Smooth muscle cell (in vitro differentiated cells): ENCODE measurements around the gene SKP2. TPM values are rescaled to one million over a fixed set of nuclear protein-coding genes. Genes with fewer than 3 reads are reported as not detected.

ENCODE experiments used
- DNase-seq: peaks from one replicate; lab custom pipeline; 2025; ENCODE audit not compliant: unreplicated experiment; lab: John Stamatoyannopoulos, UW
- H2AFZ ChIP-seq: fragments of 200-600 bp; sonication (generic); 2 replicates; pipeline ENCODE4 v1.6.0; 2016; ENCODE audit warnings: antibody characterized with exemption, low read depth, mild to moderate bottlenecking
- H3F3A ChIP-seq: fragments of 200-600 bp; sonication (generic); 2 replicates; pipeline ENCODE4 v1.6.0; 2017; ENCODE audit warnings: antibody characterized with exemption, low read depth
- H3K27ac ChIP-seq: fragments of 200-600 bp; sonication (generic); 2 replicates; pipeline ENCODE4 v1.5.1; 2016; ENCODE audit warnings: low read depth, mild to moderate bottlenecking
- H3K27me3 ChIP-seq: fragments of 200-600 bp; sonication (generic); 2 replicates; pipeline ENCODE4 v1.6.1; 2016; ENCODE audit warnings: low read depth, mild to moderate bottlenecking
- H3K36me3 ChIP-seq: fragments of 200-600 bp; sonication (generic); 2 replicates; pipeline ENCODE4 v1.5.1; 2016; ENCODE audit warnings: low read depth
- H3K4me1 ChIP-seq: fragments of 200-600 bp; sonication (generic); 2 replicates; pipeline ENCODE4 v1.5.1; 2016; ENCODE audit warnings: low read depth
- H3K4me2 ChIP-seq: fragments of 200-600 bp; sonication (generic); 2 replicates; pipeline ENCODE4 v1.6.0; 2016; ENCODE audit warnings: mild to moderate bottlenecking
- H3K4me3 ChIP-seq: fragments of 200-600 bp; sonication (generic); 2 replicates; pipeline ENCODE4 v1.5.1; 2016; ENCODE audit warnings: mild to moderate bottlenecking
- H3K79me2 ChIP-seq: fragments of 200-600 bp; sonication (generic); 2 replicates; pipeline ENCODE4 v1.6.0; 2016; ENCODE audit warnings: low read depth, mild to moderate bottlenecking
- H3K9ac ChIP-seq: fragments of 200-600 bp; sonication (generic); 2 replicates; pipeline ENCODE4 v1.6.0; 2016; ENCODE audit warnings: low read depth
- H3K9me3 ChIP-seq: fragments of 200-600 bp; sonication (generic); replicated peaks from 2 replicates; pipeline ENCODE4 v1.5.1; 2016; ENCODE audit warnings: low read depth
- H4K20me1 ChIP-seq: fragments of 200-600 bp; sonication (generic); 2 replicates; pipeline ENCODE4 v1.6.0; 2016; ENCODE audit warnings: low read depth
- CTCF ChIP-seq: fragments of 200-600 bp; sonication (generic); IDR thresholded peaks from 2 replicates; pipeline ENCODE4 v1.5.1; 2017; ENCODE audit warnings: borderline replicate concordance, mild to moderate bottlenecking, antibody characterized with exemption; ENCODE audit not compliant: insufficient read depth, poor library complexity, severe bottlenecking
- WGBS: methylation state at CpG from one replicate; pipeline ENCODE4 v1.1.7; 2016; ENCODE audit warnings: low lambda C conversion rate; 5-methylcytosine and 5-hydroxymethylcytosine counted together
- polyA plus RNA-seq: library from polyadenylated mRNA; unstranded; fragments of >200 nt; fragmentation: Nextera tagmentation; extraction: Ambion mirVana; gene quantifications from 2 replicates; pipeline ENCODE4 v1.2.1, GENCODE V29; 2016
- total RNA-seq: library from RNA; depleted of rRNA; stranded (reverse); fragments of >200 nt; gene quantifications from 2 replicates; pipeline ENCODE4 v1.2.3, GENCODE V29; 2014

The SKP2 gene
- total and polyA plus RNA-seq, 2 experiments from 2014 or later = 38.8 to 53.8 TPM

- Histone ChIP-seq H3F3A (no peaks in the 10 kb centered on the region), H3K4me3 (no peak overlapping the region), H3K79me2 (no peaks in the 10 kb centered on the region), H4K20me1 (no peaks in the 10 kb centered on the region), H3K9me3 (no peaks in the 10 kb centered on the region), H2AFZ (no peak overlapping the region), H3K27me3 (no peaks in the 10 kb centered on the region), H3K9ac (no peak overlapping the region), H3K27ac (no peak overlapping the region), H3K4me2 (no peak overlapping the region), H3K4me1 (no peaks in the 10 kb centered on the region), H3K36me3 (peaks cover 7% of the 10 kb centered on the region)
- TF ChIP-seq CTCF = no peak
- WGBS = 92% methylated on average over 1 of the region's 1 CpG
- no peak for DNase-seq
Measured at GRCh38 chr5:36217567-36217966, 65.7 kb downstream of the SKP2 start.

- peaks cover 7% of the 10 kb centered on the region for H3K36me3 ChIP-seq
- H3K79me2 ChIP-seq = no peaks in the 10 kb centered on the region
- no peak overlapping the region for H3K9ac ChIP-seq
- H3K9me3 ChIP-seq = no peaks in the 10 kb centered on the region
- no peak overlapping the region for H3K4me3 ChIP-seq
- TF ChIP-seq CTCF = no peak
- no peaks in the 10 kb centered on the region for H3K4me1 ChIP-seq
- H3K27me3 ChIP-seq = no peaks in the 10 kb centered on the region
- H3K27ac ChIP-seq = no peak overlapping the region
- H2AFZ ChIP-seq = no peak overlapping the region
- no peaks in the 10 kb centered on the region for H3F3A ChIP-seq
- 98% methylated on average over 1 of the region's 1 CpG for WGBS
- no peak for DNase-seq
- H4K20me1 ChIP-seq = no peaks in the 10 kb centered on the region
- H3K4me2 ChIP-seq = no peak overlapping the region
Measured at GRCh38 chr5:36217988-36218387, 66.1 kb downstream of the SKP2 start.

- WGBS = 90% methylated on average over 1 of the region's 1 CpG
- DNase-seq = no peak
- Histone ChIP-seq H3K36me3 (peaks cover 14% of the 10 kb centered on the region), H3K79me2 (peaks cover 11% of the 10 kb centered on the region), H3K9ac (no peak overlapping the region), H3K9me3 (no peaks in the 10 kb centered on the region), H4K20me1 (no peaks in the 10 kb centered on the region), H3K4me2 (no peak overlapping the region), H3K27me3 (no peaks in the 10 kb centered on the region), H3F3A (no peaks in the 10 kb centered on the region), H2AFZ (no peak overlapping the region), H3K27ac (no peak overlapping the region), H3K4me1 (no peaks in the 10 kb centered on the region), H3K4me3 (no peak overlapping the region)
- TF ChIP-seq CTCF = no peak
Measured at GRCh38 chr5:36222620-36223019, 70.7 kb downstream of the SKP2 start.

- DNase-seq = no peak
- H3K27ac ChIP-seq = no peak overlapping the region
- peaks cover 8% of the 10 kb centered on the region for H3K36me3 ChIP-seq
Measured at GRCh38 chr5:36227046-36227445, 75.1 kb downstream of the SKP2 start.

More at GRCh38 chr5:36227046-36227445, 75.1 kb downstream of the SKP2 start:
- H3K4me3 ChIP-seq = no peak overlapping the region
- peaks cover 10% of the 10 kb centered on the region for H3K4me1 ChIP-seq
- H3K27me3 ChIP-seq = no peaks in the 10 kb centered on the region
- TF ChIP-seq CTCF = no peak
- no peak overlapping the region for H3K4me2 ChIP-seq
- H4K20me1 ChIP-seq = peaks cover 18% of the 10 kb centered on the region
- peaks cover 34% of the 10 kb centered on the region for H3K79me2 ChIP-seq
- no peak overlapping the region for H3K9ac ChIP-seq
- H3K9me3 ChIP-seq = no peaks in the 10 kb centered on the region
- H3F3A ChIP-seq = no peaks in the 10 kb centered on the region
- no peak overlapping the region for H2AFZ ChIP-seq
